Omental fat pad (tissue), 4 donors: ENCODE measurements around the gene LATS2. TPM values are rescaled to one million over a fixed set of nuclear protein-coding genes. Genes with fewer than 3 reads are reported as not detected.

Experiments
- ATAC-seq: fragments of 150-250 bp; one replicate; pipeline ENCODE4 v1.9.1; 2016; ENCODE audit warnings: mild to moderate bottlenecking, moderate library complexity; ENCODE audit not compliant: low FRiP score
- DNase-seq: peaks from one replicate; pipeline ENCODE4 v3.0.0-alpha.2; 2019; ENCODE audit warnings: low spot score
- CTCF ChIP-seq, 3 donors: fragments of 450-650 bp; IDR thresholded peaks; one replicate each; pipeline ENCODE4 v1.5.1; 2016 to 2017; ENCODE audit warnings: antibody characterized with exemption in 3 of 3, mild to moderate bottlenecking in 3 of 3, moderate library complexity in 2 of 3
- total RNA-seq, 4 donors: library from RNA; depleted of rRNA; stranded (reverse); fragments of >200 nt; gene quantifications; one replicate each; pipeline ENCODE4 v1.1.0, GENCODE V29; 2016

Gene LATS2
- total RNA-seq, 4 donors from 2014 or later = 27.6 to 48.0 (median 36.4) TPM

- DNase-seq = no peak
- no peak for TF ChIP-seq CTCF (IDR thresholded peaks at IDR 0.05)
- ATAC-seq = no peak
Observed at GRCh38 chr13:21048901-21049698, 12.3 kb downstream of the LATS2 start.

GRCh38 chr13:21047591-21048282 is 13.6 kb downstream of the LATS2 start:
- no peak for DNase-seq
- ATAC-seq = no peak
- TF ChIP-seq CTCF (IDR thresholded peaks at IDR 0.05) = no peak

- TF ChIP-seq CTCF (IDR thresholded peaks at IDR 0.05) = no peak
- ATAC-seq (no peak), DNase-seq (no peak)
Observed at GRCh38 chr13:21047087-21047486, 14.3 kb downstream of the LATS2 start.

- ATAC-seq (no peak), DNase-seq (no peak)
- no peak for TF ChIP-seq CTCF (IDR thresholded peaks at IDR 0.05)
Observed at GRCh38 chr13:21046203-21046602, 15.2 kb downstream of the LATS2 start.

GRCh38 chr13:21045100-21045499 is 16.3 kb downstream of the LATS2 start:
- no peak for DNase-seq
- no peak for ATAC-seq
- no peak for TF ChIP-seq CTCF (IDR thresholded peaks at IDR 0.05)

GRCh38 chr13:21043898-21044297 is 17.5 kb downstream of the LATS2 start:
- DNase-seq = no peak
- TF ChIP-seq CTCF (IDR thresholded peaks at IDR 0.05) = no peak
- peak; percentile 78 for ATAC-seq
